Naive thymus-derived CD4-positive, alpha-beta T cell (primary cell): Measurements from ENCODE around the gene SLCO4A1. TPM values are rescaled to one million over a fixed set of nuclear protein-coding genes. Genes with fewer than 3 reads are reported as not detected.
A peak's percentile ranks its signal among the peaks of the same experiment; 100 is the strongest.

ENCODE experiments used
- ATAC-seq: fragments of 150-1000 bp; cut with Tn5 transposase; 2 replicates; pipeline ENCODE4 v1.10.0; 2021; ENCODE audit warnings: mild to moderate bottlenecking, moderate library complexity
- CTCF ChIA-PET: fragments of 350-600 bp; sonication (Branson Sonifier 250); formaldehyde crosslinking; loops from one replicate; lab custom pipeline; 2021; ENCODE audit warnings: antibody characterized with exemption; lab: Charles Lee
- POLR2A ChIA-PET: fragments of 350-600 bp; sonication (Branson Sonifier 250); formaldehyde crosslinking; loops from one replicate; lab custom pipeline; 2021; ENCODE audit warnings: antibody characterized with exemption, inconsistent platforms; lab: Charles Lee
- DNase-seq, 9 donors: peaks; one replicate each; pipeline versions ENCODE4 v3.0.0 to v3.0.0-alpha.2; 2020 to 2022; ENCODE audit warnings: mixed read lengths in 1 of 9
- H3K27ac ChIP-seq: one replicate; pipeline ENCODE4 v1.7.0; 2013; ENCODE audit warnings: mild to moderate bottlenecking, low read depth, low read length, moderate library complexity
- H3K27me3 ChIP-seq, 2 donors: one replicate each; pipeline ENCODE4 v1.7.0; 2013; ENCODE audit warnings: low read length in 2 of 2, mild to moderate bottlenecking in 2 of 2, moderate library complexity in 2 of 2; ENCODE audit not compliant: control insufficient read depth in 2 of 2, insufficient read depth in 2 of 2
- H3K36me3 ChIP-seq, 3 experiments: 1 replicate in 2 of 3; 2 replicates in 1 of 3; pipeline ENCODE4 v1.7.0; 2013; ENCODE audit warnings: low read length in 3 of 3, mild to moderate bottlenecking in 3 of 3, moderate library complexity in 1 of 3; ENCODE audit not compliant: insufficient read depth in 3 of 3, control insufficient read depth in 2 of 3
- H3K4me1 ChIP-seq, 2 donors: one replicate each; pipeline ENCODE4 v1.7.0; 2013; ENCODE audit warnings: low read length in 2 of 2, mild to moderate bottlenecking in 2 of 2, moderate library complexity in 1 of 2; ENCODE audit not compliant: control insufficient read depth in 2 of 2, insufficient read depth in 2 of 2
- H3K4me3 ChIP-seq: 2 replicates; pipeline ENCODE4 v1.7.0; 2013; ENCODE audit warnings: mild to moderate bottlenecking, low read length
- H3K9me3 ChIP-seq, 3 experiments: 1 replicate in 2 of 3; 2 replicates in 1 of 3; pipeline ENCODE4 v1.7.0; 2013; ENCODE audit warnings: low read length in 3 of 3; ENCODE audit not compliant: control insufficient read depth in 2 of 3
- H3K27ac Mint-ChIP-seq, 9 donors: one replicate each; pipeline ENCODE4 v1.8.0; 2020 to 2022; ENCODE audit warnings: mixed read lengths in 9 of 9, mild to moderate bottlenecking in 8 of 9, moderate library complexity in 5 of 9, inconsistent platforms in 2 of 9
- H3K27me3 Mint-ChIP-seq, 5 donors: one replicate each; pipeline ENCODE4 v1.8.0; 2021 to 2022; ENCODE audit warnings: mixed read lengths in 5 of 5, mild to moderate bottlenecking in 1 of 5
- H3K36me3 Mint-ChIP-seq, 5 donors: one replicate each; pipeline ENCODE4 v1.8.0; 2020 to 2022; ENCODE audit warnings: mixed read lengths in 5 of 5, mild to moderate bottlenecking in 3 of 5, inconsistent platforms in 1 of 5
- H3K4me1 Mint-ChIP-seq, 7 donors: one replicate each; pipeline ENCODE4 v1.8.0; 2020 to 2022; ENCODE audit warnings: mixed read lengths in 7 of 7, mild to moderate bottlenecking in 3 of 7, inconsistent platforms in 1 of 7
- H3K4me3 Mint-ChIP-seq, 10 donors: one replicate each; pipeline ENCODE4 v1.8.0; 2020 to 2022; ENCODE audit warnings: mild to moderate bottlenecking in 10 of 10, mixed read lengths in 10 of 10, moderate library complexity in 6 of 10, inconsistent platforms in 2 of 10
- H3K9me3 Mint-ChIP-seq, 11 donors: one replicate each; pipeline ENCODE4 v1.8.0; 2020 to 2022; ENCODE audit warnings: mixed read lengths in 11 of 11, mild to moderate bottlenecking in 4 of 11, inconsistent platforms in 1 of 11, moderate library complexity in 1 of 11
- intact Hi-C, 2 donors: fragments of 100-400 bp; cut with micrococcal nuclease; formaldehyde crosslinking; loops; one replicate each; pipeline ENCODE4 v1.15.1; 2023
- polyA plus RNA-seq, 2 donors: library from polyadenylated mRNA; unstranded; fragments of 300-500 nt; fragmentation: Illumina TruSeq; gene quantifications; one replicate each; pipeline ENCODE4 v1.2.3, GENCODE V29; 2021
- total RNA-seq, 6 experiments: library from RNA in 5 of 6; stranded (reverse) in 5 of 6; gene quantifications; 1 replicate in 5 of 6; 2 replicates in 1 of 6; pipeline ENCODE4 v1.2.3 and lab custom pipeline; 2021 to 2026

Gene SLCO4A1
- total and polyA plus RNA-seq, 7 experiments from 2014 or later = 0.36 to 45.5 (median 0.92) TPM

- Histone ChIP-seq H3K27ac (no peak overlapping the region), H3K4me1 (peaks cover 0 to 5% of the 10 kb centered on the region in 2 donors), H3K27me3 (peaks cover 0 to 5% of the 10 kb centered on the region in 2 donors), H3K4me3 (no peak overlapping the region), H3K36me3 (no peaks in the 10 kb centered on the region), H3K9me3 (no peaks in the 10 kb centered on the region)
- Mint-ChIP-seq H3K27me3 (peaks cover 3 to 21% (median 5%) of the 10 kb centered on the region in 5 donors), H3K27ac (peak overlapping the region in 1 of 9 donors; percentile 64), H3K4me1 (peaks cover 0 to 10% (median 5%) of the 10 kb centered on the region in 7 donors), H3K4me3 (no peak overlapping the region), H3K36me3 (no peaks in the 10 kb centered on the region), H3K9me3 (peaks cover 0 to 2% (median 0%) of the 10 kb centered on the region in 11 donors)
- ChIA-PET CTCF (no interaction called here), POLR2A (no interaction called here)
- intact Hi-C loops = loop anchor here in 1 of 2 donors (1.0 kb wide), 1 partner anchor 87 kb away; no protein-coding TSS in a partner anchor
- ATAC-seq = no peak
- DNase-seq = no peak
Measured at GRCh38 chr20:62703853-62704228, 61.5 kb downstream of the SLCO4A1 start.

GRCh38 chr20:62704341-62704948 lies 62.1 kb downstream of the SLCO4A1 start:
- POLR2A ChIA-PET = interaction anchor here (1.0 kb wide), 1 partner anchor 11 kb away, joined by 3 read pairs; no protein-coding TSS in a partner anchor
- H3K27ac Mint-ChIP-seq = no peak overlapping the region
- ATAC-seq = no peak

GRCh38 chr20:62705627-62706026 lies 63.3 kb downstream of the SLCO4A1 start:
- CTCF ChIA-PET = no interaction called here
- Mint-ChIP-seq H3K27ac (no peak overlapping the region), H3K4me1 (peaks cover 0 to 15% (median 7%) of the 10 kb centered on the region in 7 donors), H3K36me3 (no peaks in the 10 kb centered on the region), H3K4me3 (no peak overlapping the region), H3K27me3 (peaks cover 10 to 35% (median 13%) of the 10 kb centered on the region in 5 donors), H3K9me3 (peaks cover 0 to 2% (median 0%) of the 10 kb centered on the region in 11 donors)
- intact Hi-C loops = no loop called here
- POLR2A ChIA-PET = no interaction called here
- Histone ChIP-seq H3K36me3 (no peaks in the 10 kb centered on the region), H3K9me3 (no peaks in the 10 kb centered on the region), H3K4me3 (no peak overlapping the region), H3K27me3 (peaks cover 0 to 5% of the 10 kb centered on the region in 2 donors), H3K27ac (no peak overlapping the region), H3K4me1 (peaks cover 0 to 5% of the 10 kb centered on the region in 2 donors)
- no peak for DNase-seq
- no peak for ATAC-seq

More at GRCh38 chr20:62704341-62704948, 62.1 kb downstream of the SLCO4A1 start:
- peaks cover 0 to 5% of the 10 kb centered on the region in 2 donors for H3K4me1 ChIP-seq
- H3K27me3 ChIP-seq = peaks cover 0 to 5% of the 10 kb centered on the region in 2 donors
- H3K9me3 ChIP-seq = no peaks in the 10 kb centered on the region
- Mint-ChIP-seq H3K9me3 (peaks cover 0 to 2% (median 0%) of the 10 kb centered on the region in 11 donors), H3K4me3 (no peak overlapping the region), H3K27me3 (peaks cover 3 to 23% (median 5%) of the 10 kb centered on the region in 5 donors), H3K4me1 (peaks cover 0 to 10% (median 5%) of the 10 kb centered on the region in 7 donors), H3K36me3 (no peaks in the 10 kb centered on the region)
- H3K4me3 ChIP-seq = no peak overlapping the region
- CTCF ChIA-PET = no interaction called here
- no peak overlapping the region for H3K27ac ChIP-seq
- no peaks in the 10 kb centered on the region for H3K36me3 ChIP-seq
- no peak for DNase-seq
- intact Hi-C loops = no loop called here

GRCh38 chr20:62706344-62706743 lies 64.0 kb downstream of the SLCO4A1 start:
- H3K36me3 Mint-ChIP-seq = no peaks in the 10 kb centered on the region
- no peak for ATAC-seq
- H3K27ac ChIP-seq = no peak overlapping the region
- intact Hi-C loops = no loop called here
- H3K27ac Mint-ChIP-seq = no peak overlapping the region
- H3K27me3 ChIP-seq = peaks cover 0 to 5% of the 10 kb centered on the region in 2 donors
- peaks cover 0 to 15% (median 7%) of the 10 kb centered on the region in 7 donors for H3K4me1 Mint-ChIP-seq
- H3K9me3 ChIP-seq = no peaks in the 10 kb centered on the region
- no peaks in the 10 kb centered on the region for H3K36me3 ChIP-seq
- no peak overlapping the region for H3K4me3 ChIP-seq
- H3K9me3 Mint-ChIP-seq = peaks cover 0 to 2% (median 0%) of the 10 kb centered on the region in 11 donors
- ChIA-PET POLR2A (no interaction called here), CTCF (no interaction called here)
- no peak for DNase-seq
- peaks cover 10 to 39% (median 13%) of the 10 kb centered on the region in 5 donors for H3K27me3 Mint-ChIP-seq
- peaks cover 0 to 5% of the 10 kb centered on the region in 2 donors for H3K4me1 ChIP-seq
- H3K4me3 Mint-ChIP-seq = no peak overlapping the region

GRCh38 chr20:62706857-62707256 lies 64.6 kb downstream of the SLCO4A1 start:
- peaks cover 0 to 2% (median 0%) of the 10 kb centered on the region in 11 donors for H3K9me3 Mint-ChIP-seq
- H3K36me3 ChIP-seq = no peaks in the 10 kb centered on the region
- ChIA-PET POLR2A (no interaction called here), CTCF (no interaction called here)
- H3K4me3 ChIP-seq = no peak overlapping the region
- peaks cover 0 to 5% of the 10 kb centered on the region in 2 donors for H3K4me1 ChIP-seq
- H3K27ac ChIP-seq = no peak overlapping the region
- ATAC-seq (no peak), DNase-seq (no peak)
- no peaks in the 10 kb centered on the region for H3K9me3 ChIP-seq
- H3K36me3 Mint-ChIP-seq = no peaks in the 10 kb centered on the region
- H3K27me3 ChIP-seq = peaks cover 0 to 5% of the 10 kb centered on the region in 2 donors
- no peak overlapping the region for H3K4me3 Mint-ChIP-seq
- H3K4me1 Mint-ChIP-seq = peaks cover 0 to 15% (median 7%) of the 10 kb centered on the region in 7 donors
- H3K27me3 Mint-ChIP-seq = peaks cover 10 to 43% (median 13%) of the 10 kb centered on the region in 5 donors
- no peak overlapping the region for H3K27ac Mint-ChIP-seq
- intact Hi-C loops = no loop called here

GRCh38 chr20:62707276-62707920 lies 65.1 kb downstream of the SLCO4A1 start:
- Histone ChIP-seq H3K4me1 (peaks cover 0 to 5% of the 10 kb centered on the region in 2 donors), H3K4me3 (no peak overlapping the region), H3K9me3 (no peaks in the 10 kb centered on the region), H3K27ac (no peak overlapping the region), H3K36me3 (no peaks in the 10 kb centered on the region), H3K27me3 (peaks cover 0 to 5% of the 10 kb centered on the region in 2 donors)
- intact Hi-C loops = no loop called here
- Mint-ChIP-seq H3K27ac (no peak overlapping the region), H3K27me3 (peaks cover 10 to 48% (median 13%) of the 10 kb centered on the region in 5 donors), H3K36me3 (no peaks in the 10 kb centered on the region), H3K4me1 (peaks cover 0 to 15% (median 7%) of the 10 kb centered on the region in 7 donors), H3K9me3 (peaks cover 0 to 2% (median 0%) of the 10 kb centered on the region in 11 donors), H3K4me3 (peak overlapping the region in 4 of 10 donors; percentile 52 to 81 (median 60))
- ChIA-PET CTCF (interaction anchor here (0.6 kb wide), 1 partner anchor 75 kb away, joined by 3 read pairs; no protein-coding TSS in a partner anchor), POLR2A (no interaction called here)
- DNase-seq (no peak), ATAC-seq (no peak)
